ENCODE results near the gene SIGLEC9. TPM values are rescaled to one million over a fixed set of nuclear protein-coding genes. Genes with fewer than 3 reads are reported as not detected.

Gene SIGLEC9
- total RNA-seq, 6 experiments from 2014 or later: 3.8 to 7.9 (median 4.1) TPM

Other genes with a start within 250 kb of the SIGLEC9 start
- not detected for gene KLK4, start 213.5 kb upstream of the SIGLEC9 start, total RNA-seq
- gene KLK5, start 171.9 kb upstream of the SIGLEC9 start, total RNA-seq: not detected
- gene KLK6, start 155.3 kb upstream of the SIGLEC9 start, total RNA-seq: not detected
- not detected for gene KLK7, start 141.0 kb upstream of the SIGLEC9 start, total RNA-seq
- gene KLK8, start 123.3 kb upstream of the SIGLEC9 start, total RNA-seq: not detected
- under 1 TPM in 2 of 6 experiments, not detected in 4; 0.13 to 0.43 TPM for gene KLK10, start 105.2 kb upstream of the SIGLEC9 start, total RNA-seq
- not detected for gene KLK11, start 98.3 kb upstream of the SIGLEC9 start, total RNA-seq
- gene KLK12, start 89.9 kb upstream of the SIGLEC9 start, total RNA-seq: not detected
- gene KLK13, start 59.8 kb upstream of the SIGLEC9 start, total RNA-seq: not detected
- gene KLK14, start 42.0 kb upstream of the SIGLEC9 start, total RNA-seq: under 1 TPM in 2 of 6 experiments, not detected in 4; 0.17 to 0.18 TPM
- gene CTU1, start 16.5 kb upstream of the SIGLEC9 start, total RNA-seq: 1 to 10 TPM; 3.3 to 6.4 (median 3.9) TPM
- 1 to 10 TPM; 2.4 to 7.3 (median 3.9) TPM for gene SIGLEC7, start 17.4 kb downstream of the SIGLEC9 start, total RNA-seq
- 1 to 10 TPM; 1.7 to 5.8 (median 3.8) TPM for gene CD33, start 100.2 kb downstream of the SIGLEC9 start, total RNA-seq
- not detected for gene SIGLECL1, start 126.2 kb downstream of the SIGLEC9 start, total RNA-seq
- gene IGLON5, start 186.7 kb downstream of the SIGLEC9 start, total RNA-seq: under 1 TPM; 0.27 to 0.80 (median 0.49) TPM
- gene VSIG10L, start 217.2 kb downstream of the SIGLEC9 start, total RNA-seq: 1 to 10 TPM; 1.3 to 4.5 (median 2.8) TPM
- 100 to 1,000 TPM; 210 to 439 (median 345) TPM for gene ETFB, start 241.5 kb downstream of the SIGLEC9 start, total RNA-seq
- 1 to 10 TPM in 1 of 6 experiments, under 1 TPM in 1, not detected in 4; 1.00 to 1.2 TPM for gene CLDND2, start 244.1 kb downstream of the SIGLEC9 start, total RNA-seq
- 1 to 10 TPM; 1.7 to 7.7 (median 4.1) TPM for gene NKG7, start 247.7 kb downstream of the SIGLEC9 start, total RNA-seq